Uterus (tissue), 2 donors: ENCODE data around the gene OR51A4.

Source experiments
- POLR2A ChIP-seq, 2 donors: fragments of 450-650 bp; IDR thresholded peaks; one replicate each; pipeline ENCODE4 v1.6.1; 2016; ENCODE audit warnings: antibody characterized with exemption in 2 of 2, mild to moderate bottlenecking in 1 of 2, moderate library complexity in 1 of 2
- TF ChIP-seq, protein P1 (sequence below), 4 experiments: fragments of 200-600 bp in 2 of 4; fragments of 450-650 bp in 2 of 4; sonication (generic) in 2 of 4; IDR thresholded peaks; one replicate each; pipeline ENCODE4 v1.5.1; 2016 to 2019; ENCODE audit warnings: antibody characterized with exemption in 4 of 4, mild to moderate bottlenecking in 2 of 4, moderate library complexity in 1 of 4

DNA sequence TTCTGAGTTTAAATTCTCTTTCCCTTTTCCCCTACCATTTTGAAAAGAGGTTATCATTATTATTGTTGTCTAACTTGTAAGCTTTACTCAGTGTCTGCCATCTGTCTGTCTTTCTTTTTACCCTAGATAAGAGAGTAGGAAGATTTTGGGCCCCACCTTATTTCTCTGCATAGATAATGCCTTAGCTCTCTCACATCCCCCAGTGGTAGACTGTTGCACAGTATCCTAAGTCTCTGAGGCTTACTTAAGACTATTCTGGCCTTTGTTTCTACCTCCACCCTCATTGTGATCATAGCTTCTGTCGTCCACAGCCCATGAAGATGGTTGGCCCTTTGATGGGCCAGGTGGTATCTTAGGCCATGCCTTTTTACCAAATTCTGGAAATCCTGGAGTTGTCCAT lies 43.7 kb upstream of the OR51A4 start:
- TF ChIP-seq, protein P1, sequence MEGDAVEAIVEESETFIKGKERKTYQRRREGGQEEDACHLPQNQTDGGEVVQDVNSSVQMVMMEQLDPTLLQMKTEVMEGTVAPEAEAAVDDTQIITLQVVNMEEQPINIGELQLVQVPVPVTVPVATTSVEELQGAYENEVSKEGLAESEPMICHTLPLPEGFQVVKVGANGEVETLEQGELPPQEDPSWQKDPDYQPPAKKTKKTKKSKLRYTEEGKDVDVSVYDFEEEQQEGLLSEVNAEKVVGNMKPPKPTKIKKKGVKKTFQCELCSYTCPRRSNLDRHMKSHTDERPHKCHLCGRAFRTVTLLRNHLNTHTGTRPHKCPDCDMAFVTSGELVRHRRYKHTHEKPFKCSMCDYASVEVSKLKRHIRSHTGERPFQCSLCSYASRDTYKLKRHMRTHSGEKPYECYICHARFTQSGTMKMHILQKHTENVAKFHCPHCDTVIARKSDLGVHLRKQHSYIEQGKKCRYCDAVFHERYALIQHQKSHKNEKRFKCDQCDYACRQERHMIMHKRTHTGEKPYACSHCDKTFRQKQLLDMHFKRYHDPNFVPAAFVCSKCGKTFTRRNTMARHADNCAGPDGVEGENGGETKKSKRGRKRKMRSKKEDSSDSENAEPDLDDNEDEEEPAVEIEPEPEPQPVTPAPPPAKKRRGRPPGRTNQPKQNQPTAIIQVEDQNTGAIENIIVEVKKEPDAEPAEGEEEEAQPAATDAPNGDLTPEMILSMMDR (IDR thresholded peaks at IDR 0.05), result no peak
- no peak for TF ChIP-seq POLR2A (IDR thresholded peaks at IDR 0.05)
